ENCODE measurements around the gene SKAP1.
A peak's percentile ranks its signal among the peaks of the same experiment; 100 is the strongest.
"Not testable (repeated sequence)": the region's sequence is repeated elsewhere in the genome, so short reads cannot be mapped to it uniquely, and the experiment has no call there.

SKAP1 gene

GRCh38 chr17:48240562-48241130 is 189.4 kb downstream of the SKAP1 start:
- DNase-seq: no peak

- DNase-seq: no peak
Measured at GRCh38 chr17:48240122-48240521, 189.9 kb downstream of the SKAP1 start.

- DNase-seq: no peak
Measured at GRCh38 chr17:48239603-48239995, 190.4 kb downstream of the SKAP1 start.

- no peak for DNase-seq
Measured at GRCh38 chr17:48238933-48239602, 190.9 kb downstream of the SKAP1 start.

GRCh38 chr17:48237456-48237855 is 192.6 kb downstream of the SKAP1 start:
- DNase-seq: no peak

GRCh38 chr17:48236681-48237134 is 193.3 kb downstream of the SKAP1 start:
- no peak for DNase-seq

- DNase-seq: no peak
Measured at GRCh38 chr17:48234922-48235321, 195.1 kb downstream of the SKAP1 start.

GRCh38 chr17:48231995-48232959 is 197.7 kb downstream of the SKAP1 start:
- DNase-seq: no peak

GRCh38 chr17:48229936-48230335 is 200.1 kb downstream of the SKAP1 start:
- no peak for DNase-seq

- no peak for DNase-seq
Measured at GRCh38 chr17:48228720-48229119, 201.3 kb downstream of the SKAP1 start.

- DNase-seq: no peak
Measured at GRCh38 chr17:48225725-48226567, 204.1 kb downstream of the SKAP1 start.

GRCh38 chr17:48223945-48224344 is 206.1 kb downstream of the SKAP1 start:
- no peak for DNase-seq

GRCh38 chr17:48219617-48220016 is 210.4 kb downstream of the SKAP1 start:
- DNase-seq: no peak

- DNase-seq: peak; percentile 20
Measured at GRCh38 chr17:48215583-48216139, 214.4 kb downstream of the SKAP1 start.

- no peak for DNase-seq
Measured at GRCh38 chr17:48213797-48214196, 216.2 kb downstream of the SKAP1 start.

- no peak for DNase-seq
Measured at GRCh38 chr17:48211787-48212186, 218.2 kb downstream of the SKAP1 start.

GRCh38 chr17:48211011-48211410 is 219.0 kb downstream of the SKAP1 start:
- no peak for DNase-seq

GRCh38 chr17:48209973-48210372 is 220.0 kb downstream of the SKAP1 start:
- DNase-seq: no peak

GRCh38 chr17:48207776-48208544 is 222.1 kb downstream of the SKAP1 start:
- DNase-seq: no peak

GRCh38 chr17:48207036-48207435 is 223.0 kb downstream of the SKAP1 start:
- not testable (repeated sequence) for DNase-seq

GRCh38 chr17:48202959-48203358 is 227.1 kb downstream of the SKAP1 start:
- DNase-seq: no peak

All from right hindlimb (tissue), 1 donor.